Keratinocyte (primary cell): ENCODE measurements around the gene TAF10. TPM values are rescaled to one million over a fixed set of nuclear protein-coding genes. Genes with fewer than 3 reads are reported as not detected.

Experiments used
- DNase-seq: peaks from one replicate; pipeline ENCODE4 v3.0.0-alpha.2; 2011; ENCODE audit warnings: low read depth, missing footprints, low spot score
- FAIRE-seq: peaks from 2 replicates; lab custom pipeline; 2011; peaks lifted over from hg19 to GRCh38; lab: Jason Lieb, UNC
- H2AFZ ChIP-seq: 2 replicates; pipeline ENCODE4 v1.6.0; 2012; ENCODE audit warnings: low read length, control low read depth, inconsistent platforms; ENCODE audit not compliant: control insufficient read depth
- H3K27ac ChIP-seq: 2 replicates; pipeline ENCODE4 v1.5.1; 2011; ENCODE audit warnings: low read length; ENCODE audit not compliant: control insufficient read depth, insufficient read depth
- H3K27me3 ChIP-seq: 3 replicates; pipeline ENCODE4 v1.6.0; 2011; ENCODE audit warnings: low read length; ENCODE audit not compliant: control insufficient read depth, insufficient read depth; ENCODE audit errors: extremely low read depth
- H3K36me3 ChIP-seq, 2 experiments: 2 replicates in 1 of 2; 3 replicates in 1 of 2; pipeline ENCODE4 v1.5.1; 2011; ENCODE audit warnings: low read length in 2 of 2, mild to moderate bottlenecking in 1 of 2; ENCODE audit not compliant: control insufficient read depth in 2 of 2, insufficient read depth in 2 of 2; ENCODE audit errors: extremely low read depth in 1 of 2
- H3K4me1 ChIP-seq: 3 replicates; pipeline ENCODE4 v1.5.1; 2011; ENCODE audit warnings: low read length; ENCODE audit not compliant: control insufficient read depth, insufficient read depth; ENCODE audit errors: extremely low read depth
- H3K4me2 ChIP-seq: 3 replicates; pipeline ENCODE4 v1.6.0; 2011; ENCODE audit warnings: low read depth, low read length; ENCODE audit not compliant: control insufficient read depth, insufficient read depth; ENCODE audit errors: extremely low read depth
- H3K4me3 ChIP-seq, 3 experiments: fragments of 200-600 bp in 1 of 3; sonication (generic) in 1 of 3; 2 replicates in 2 of 3; 3 replicates in 1 of 3; pipeline ENCODE4 v1.5.1; 2011 to 2016; ENCODE audit warnings: low read length in 3 of 3, mild to moderate bottlenecking in 3 of 3, control low read depth in 2 of 3, inconsistent platforms in 1 of 3, low read depth in 1 of 3, mixed read lengths in 1 of 3, mixed run types in 1 of 3, moderate library complexity in 1 of 3; ENCODE audit not compliant: control insufficient read depth in 2 of 3, insufficient read depth in 2 of 3; ENCODE audit errors: extremely low read depth in 1 of 3
- H3K79me2 ChIP-seq: 2 replicates; pipeline ENCODE4 v1.6.0; 2012; ENCODE audit warnings: low read length; ENCODE audit not compliant: control insufficient read depth, insufficient read depth
- H3K9ac ChIP-seq: 3 replicates; pipeline ENCODE4 v1.6.0; 2011; ENCODE audit warnings: low read length; ENCODE audit not compliant: control insufficient read depth, insufficient read depth; ENCODE audit errors: extremely low read depth
- H3K9me1 ChIP-seq: 3 replicates; pipeline ENCODE4 v1.6.0; 2011; ENCODE audit warnings: low read length; ENCODE audit not compliant: control insufficient read depth, insufficient read depth; ENCODE audit errors: extremely low read depth
- H3K9me3 ChIP-seq: 2 replicates; pipeline ENCODE4 v1.5.1; 2012; ENCODE audit warnings: low read depth, low read length; ENCODE audit not compliant: control insufficient read depth
- H4K20me1 ChIP-seq: 3 replicates; pipeline ENCODE4 v1.6.0; 2011; ENCODE audit warnings: low read length; ENCODE audit not compliant: control insufficient read depth, insufficient read depth; ENCODE audit errors: extremely low read depth
- EZH2 ChIP-seq: IDR thresholded peaks from one replicate; pipeline ENCODE4 v1.6.1; 2012; ENCODE audit warnings: inconsistent platforms, mild to moderate bottlenecking, low read length, moderate library complexity
- dilution Hi-C: fragments of 300-500 bp; cut with MboI; formaldehyde crosslinking; loops from one replicate; pipeline ENCODE4 v1.7.0; 2020; ENCODE audit warnings: low sequenced_read_pairs; ENCODE audit not compliant: extremely low pct_ligation_motif_present
- polyA plus RNA-seq, 5 experiments: library from polyadenylated mRNA; depleted of rRNA in 3 of 5; stranded (reverse) in 3 of 5; stranded (forward) in 1 of 5; unstranded in 1 of 5; fragments of >200 nt; gene quantifications; 1 replicate in 1 of 5; 2 replicates in 3 of 5; 3 replicates in 1 of 5; pipeline versions ENCODE4 v1.2.1 to v1.2.3, GENCODE V29; 2011 to 2012; ENCODE audit warnings: missing spikeins in 2 of 5, low read depth in 1 of 5, low replicate concordance in 1 of 5
- TF ChIP-seq, protein P1 (sequence below), 3 experiments: IDR thresholded peaks in 1 of 3; conservative IDR thresholded peaks in 1 of 3; optimal IDR thresholded peaks in 1 of 3; 2 replicates in 2 of 3; 3 replicates in 1 of 3; pipeline versions ENCODE3 to v1.5.1; 2011; ENCODE audit warnings: low read length in 3 of 3, mild to moderate bottlenecking in 3 of 3, moderate library complexity in 2 of 3, control low read depth in 1 of 3, inconsistent platforms in 1 of 3; ENCODE audit not compliant: insufficient read depth in 2 of 3; ENCODE audit errors: extremely low read depth in 1 of 3

The TAF10 gene
- polyA plus RNA-seq, 1 donor (not counting 4 experiments of a cell fraction or from before 2014, with no cell fraction given) = 165 TPM

DNA sequence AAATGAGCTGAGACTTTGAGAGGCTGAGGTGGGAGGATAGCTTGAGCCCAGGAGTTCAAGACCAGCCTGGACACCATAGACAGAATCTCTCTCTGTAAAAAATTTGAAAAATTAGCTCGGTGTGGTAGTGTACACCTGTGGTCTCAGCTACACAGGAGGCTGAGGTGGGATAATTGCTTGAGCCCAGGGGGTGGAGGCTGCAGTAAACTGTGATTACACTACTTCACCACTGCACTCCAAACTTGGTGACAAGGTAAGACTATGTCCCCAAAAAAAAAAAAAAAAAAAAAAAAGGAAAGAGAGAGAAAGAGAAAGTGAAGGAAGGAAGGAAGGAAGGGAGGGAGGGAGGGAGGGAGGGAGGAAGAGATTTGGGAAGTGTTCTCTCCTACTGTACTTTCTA lies 33.9 kb downstream of the TAF10 start:
- dilution Hi-C loops = no loop called here
- FAIRE-seq (no peak), DNase-seq (no peak)
- H3K79me2 ChIP-seq = no peaks in the 10 kb centered on the region
- no peak overlapping the region for H3K27ac ChIP-seq
- no peaks in the 10 kb centered on the region for H3K9me3 ChIP-seq
- no peak for TF ChIP-seq EZH2
- no peaks in the 10 kb centered on the region for H3K36me3 ChIP-seq
- H3K9me1 ChIP-seq = no peaks in the 10 kb centered on the region
- no peak overlapping the region for H3K4me2 ChIP-seq
- no peaks in the 10 kb centered on the region for H3K27me3 ChIP-seq
- no peaks in the 10 kb centered on the region for H3K4me1 ChIP-seq
- H3K9ac ChIP-seq = no peak overlapping the region
- no peaks in the 10 kb centered on the region for H4K20me1 ChIP-seq
- H2AFZ ChIP-seq = no peak overlapping the region
- no peak overlapping the region for H3K4me3 ChIP-seq

DNA sequence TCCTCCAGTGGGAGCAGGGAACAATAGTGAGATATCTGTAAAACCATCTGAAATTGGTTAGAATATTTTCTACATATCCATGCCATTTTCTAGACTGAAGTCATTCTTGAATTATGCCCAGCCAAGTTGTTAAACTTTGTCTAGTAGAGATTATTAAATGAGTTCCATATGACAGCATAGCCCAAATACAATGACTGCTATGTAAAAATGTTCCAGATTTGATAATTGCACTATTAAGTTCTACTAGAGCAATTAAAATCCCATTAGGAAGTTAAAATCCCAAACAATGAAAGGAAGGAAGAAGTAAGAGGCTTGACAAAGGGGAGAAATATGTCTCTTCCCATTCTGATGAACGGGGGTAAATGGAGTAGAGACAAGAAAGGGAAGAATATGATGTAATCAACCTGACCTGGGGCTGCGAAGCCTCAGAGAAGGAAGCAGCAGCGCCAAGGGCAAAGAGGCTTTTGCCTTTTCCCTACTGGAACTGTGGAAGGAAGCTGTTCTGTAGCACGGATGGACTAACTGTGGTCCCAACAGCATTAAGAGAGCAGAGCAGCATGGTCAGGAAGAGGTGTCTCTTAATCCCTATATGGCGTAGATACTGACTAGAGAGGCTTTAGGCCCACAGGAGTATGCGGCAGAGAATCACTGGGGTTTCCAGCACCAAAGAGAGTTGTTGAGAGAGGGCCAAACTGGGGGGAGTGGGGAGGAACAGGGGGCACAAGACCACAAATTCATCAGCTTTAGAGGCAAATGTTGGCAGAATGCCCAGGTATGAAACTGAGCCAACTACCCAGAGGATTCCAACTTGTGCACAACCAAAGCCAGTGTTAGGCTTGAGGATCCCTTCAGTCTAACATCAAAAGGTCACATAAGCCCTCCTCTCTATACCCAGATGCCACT lies 35.3 kb downstream of the TAF10 start:
- Histone ChIP-seq H3K9me3 (no peaks in the 10 kb centered on the region), H3K27ac (no peak overlapping the region), H3K27me3 (no peaks in the 10 kb centered on the region), H3K9ac (no peak overlapping the region), H3K79me2 (no peaks in the 10 kb centered on the region), H4K20me1 (no peaks in the 10 kb centered on the region), H3K4me1 (no peaks in the 10 kb centered on the region), H3K9me1 (no peaks in the 10 kb centered on the region), H3K4me3 (no peak overlapping the region), H3K36me3 (no peaks in the 10 kb centered on the region), H3K4me2 (no peak overlapping the region), H2AFZ (no peak overlapping the region)
- DNase-seq (no peak), FAIRE-seq (no peak)
- TF ChIP-seq, protein P1, sequence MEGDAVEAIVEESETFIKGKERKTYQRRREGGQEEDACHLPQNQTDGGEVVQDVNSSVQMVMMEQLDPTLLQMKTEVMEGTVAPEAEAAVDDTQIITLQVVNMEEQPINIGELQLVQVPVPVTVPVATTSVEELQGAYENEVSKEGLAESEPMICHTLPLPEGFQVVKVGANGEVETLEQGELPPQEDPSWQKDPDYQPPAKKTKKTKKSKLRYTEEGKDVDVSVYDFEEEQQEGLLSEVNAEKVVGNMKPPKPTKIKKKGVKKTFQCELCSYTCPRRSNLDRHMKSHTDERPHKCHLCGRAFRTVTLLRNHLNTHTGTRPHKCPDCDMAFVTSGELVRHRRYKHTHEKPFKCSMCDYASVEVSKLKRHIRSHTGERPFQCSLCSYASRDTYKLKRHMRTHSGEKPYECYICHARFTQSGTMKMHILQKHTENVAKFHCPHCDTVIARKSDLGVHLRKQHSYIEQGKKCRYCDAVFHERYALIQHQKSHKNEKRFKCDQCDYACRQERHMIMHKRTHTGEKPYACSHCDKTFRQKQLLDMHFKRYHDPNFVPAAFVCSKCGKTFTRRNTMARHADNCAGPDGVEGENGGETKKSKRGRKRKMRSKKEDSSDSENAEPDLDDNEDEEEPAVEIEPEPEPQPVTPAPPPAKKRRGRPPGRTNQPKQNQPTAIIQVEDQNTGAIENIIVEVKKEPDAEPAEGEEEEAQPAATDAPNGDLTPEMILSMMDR (optimal IDR thresholded peaks at IDR 0.05 in 1 of 3, IDR thresholded peaks at IDR 0.05 in 1 of 3, conservative IDR thresholded peaks at IDR 0.05 in 1 of 3; ENCODE audit: extremely low read depth in 1 of 3, insufficient read depth in 2 of 3, low read length in 3 of 3) = no peak
- TF ChIP-seq EZH2 = no peak
- dilution Hi-C loops = no loop called here
